HL-60 (cell line): ENCODE data around the gene RGSL1.

Experiments
- DNase-seq, 2 experiments: peaks; one replicate each; pipeline ENCODE4 v3.0.0-alpha.2; 2010 to 2020; ENCODE audit warnings: low read depth in 1 of 2, low spot score in 1 of 2
- H3K27ac ChIP-seq: fragments of 250-450 bp; sonication (Bioruptor Pico); replicated peaks from 2 replicates; pipeline ENCODE4 v1.5.1; 2020; ENCODE audit warnings: mild to moderate bottlenecking, moderate library complexity
- H3K27me3 ChIP-seq: fragments of 250-450 bp; sonication (Bioruptor Pico); 2 replicates; pipeline ENCODE4 v1.5.1; 2021; ENCODE audit warnings: mild to moderate bottlenecking, moderate library complexity; ENCODE audit not compliant: insufficient read depth, poor library complexity, severe bottlenecking
- H3K4me3 ChIP-seq: replicated peaks from 2 replicates; pipeline ENCODE4 v1.5.1; 2011; ENCODE audit warnings: mild to moderate bottlenecking, control low read depth, low read length; ENCODE audit not compliant: insufficient read depth
- CTCF ChIP-seq: IDR thresholded peaks from one replicate; pipeline ENCODE4 v1.5.1; 2011; ENCODE audit warnings: low read length, control low read depth, inconsistent platforms; ENCODE audit not compliant: insufficient read depth
- GABPA ChIP-seq: IDR thresholded peaks from 2 replicates; pipeline ENCODE4 v1.6.1; 2012; ENCODE audit warnings: low read depth
- POLR2AphosphoS5 ChIP-seq: IDR thresholded peaks from 2 replicates; pipeline ENCODE4 v1.6.1; 2012; ENCODE audit warnings: low read depth
- REST ChIP-seq: IDR thresholded peaks from 2 replicates; pipeline ENCODE4 v1.6.1; 2012; ENCODE audit warnings: low read depth; ENCODE audit not compliant: insufficient replicate concordance
- SPI1 ChIP-seq: IDR thresholded peaks from 2 replicates; pipeline ENCODE4 v1.6.1; 2012; ENCODE audit warnings: low read depth, mild to moderate bottlenecking, borderline replicate concordance

RGSL1 gene

GRCh38 chr1:182549811-182550210, 99.9 kb downstream of the RGSL1 start:
- TF ChIP-seq CTCF (no peak), SPI1 (no peak), GABPA (no peak), POLR2AphosphoS5 (no peak), REST (no peak)
- Histone ChIP-seq H3K27me3 (no peaks in the 10 kb centered on the region), H3K4me3 (no peak overlapping the region), H3K27ac (no peak overlapping the region)
- no peak for DNase-seq

GRCh38 chr1:182552527-182552926, 102.6 kb downstream of the RGSL1 start:
- Histone ChIP-seq H3K27ac (no peak overlapping the region), H3K4me3 (no peak overlapping the region), H3K27me3 (no peaks in the 10 kb centered on the region)
- no peak for DNase-seq
- TF ChIP-seq POLR2AphosphoS5 (no peak), SPI1 (no peak), CTCF (no peak), REST (no peak), GABPA (no peak)

GRCh38 chr1:182555493-182555892, 105.5 kb downstream of the RGSL1 start:
- H3K4me3 ChIP-seq: no peak overlapping the region
- H3K27me3 ChIP-seq: no peaks in the 10 kb centered on the region
- no peak overlapping the region for H3K27ac ChIP-seq
- no peak for DNase-seq
- TF ChIP-seq GABPA: no peak
- no peak for TF ChIP-seq REST
- TF ChIP-seq SPI1: no peak
- TF ChIP-seq CTCF: no peak
- TF ChIP-seq POLR2AphosphoS5: no peak
